Activated T-helper 1 cell treated with anti-CD3 and anti-CD28 coated beads, Interleukin-2, amount 50 U/mL, for 16 hours (primary cell): ENCODE results near the gene MSX2.

Source experiments
- DNase-seq, 2 donors: peaks; one replicate each; pipeline ENCODE4 v3.0.0-alpha.2; 2020; ENCODE audit warnings: low read depth in 1 of 2, low spot score in 1 of 2

Gene MSX2

DNA sequence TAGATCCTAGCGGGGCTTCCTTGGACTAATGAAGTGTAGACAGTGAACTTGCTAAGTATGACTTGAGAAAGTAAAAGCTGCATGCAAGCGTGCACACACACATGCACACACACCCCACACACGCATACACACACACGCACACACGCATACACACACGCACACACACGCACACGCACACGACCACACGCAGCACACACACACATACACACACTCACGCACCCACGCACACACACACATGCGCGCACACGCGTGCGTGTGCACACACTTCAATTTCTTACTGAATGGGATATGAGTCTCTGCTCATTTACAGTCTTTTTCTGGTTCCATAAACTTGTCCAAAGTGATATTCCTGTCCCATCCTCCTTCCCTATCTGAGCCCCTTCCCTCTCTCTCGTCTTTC, 41.2 kb downstream of the MSX2 start:
- DNase-seq = no peak

DNA sequence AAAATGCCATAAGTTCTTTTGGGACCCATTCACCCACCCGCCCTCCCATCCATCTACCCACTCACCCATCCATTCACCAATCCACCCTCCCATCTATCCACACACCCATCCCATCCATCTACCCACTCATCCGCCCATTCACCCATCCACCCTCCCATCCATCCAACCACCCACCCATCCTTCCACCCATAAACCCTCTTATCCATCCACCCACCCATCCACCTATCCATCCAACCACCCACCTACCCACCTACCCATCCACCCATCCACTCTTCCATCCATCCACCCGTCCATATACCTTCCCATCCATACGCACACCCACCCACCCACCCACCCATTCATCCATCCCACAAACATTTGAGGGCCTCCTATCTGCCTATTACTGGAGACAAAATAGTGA, 43.3 kb downstream of the MSX2 start:
- DNase-seq = no peak

DNA sequence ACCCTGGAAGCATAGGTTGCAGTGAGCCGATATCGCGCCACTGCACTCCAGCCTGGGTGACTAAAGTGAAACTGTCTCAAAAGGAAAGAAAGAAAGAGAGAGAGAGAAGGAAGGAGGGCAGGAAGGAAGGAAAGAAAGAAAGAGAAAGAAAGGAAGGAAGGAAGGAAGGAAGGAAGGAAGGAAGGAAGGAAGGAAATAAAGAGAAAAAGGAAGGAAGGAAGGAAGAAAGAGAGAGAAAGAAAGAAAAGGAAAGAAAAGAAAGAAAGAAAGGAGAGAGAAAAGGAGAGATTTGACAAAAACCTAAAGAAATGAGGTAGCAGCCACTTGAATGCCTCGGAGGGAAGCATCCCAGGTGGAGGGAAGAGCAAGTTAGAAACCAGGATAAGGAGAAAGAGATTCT, 44.6 kb downstream of the MSX2 start:
- DNase-seq = no peak

DNA sequence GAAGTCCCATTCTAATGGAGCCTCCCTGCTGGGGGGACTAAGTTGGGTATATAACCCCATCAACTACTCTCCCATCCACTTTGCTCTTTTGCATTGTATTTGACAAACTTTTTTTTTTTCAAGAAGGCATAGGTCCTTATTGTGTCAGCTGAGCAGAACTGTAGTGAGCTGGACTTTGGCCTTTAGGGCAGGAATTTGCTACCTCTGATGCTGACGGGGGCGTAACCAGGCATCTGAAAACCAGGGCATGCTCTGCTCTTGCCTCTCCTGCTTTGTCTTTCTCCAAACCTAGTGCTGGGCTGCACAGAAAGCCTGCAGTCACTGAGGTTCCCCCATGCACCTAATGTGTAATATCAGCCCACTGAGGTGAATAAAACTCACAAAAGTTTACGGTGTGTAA, 49.0 kb downstream of the MSX2 start:
- no peak for DNase-seq

DNA sequence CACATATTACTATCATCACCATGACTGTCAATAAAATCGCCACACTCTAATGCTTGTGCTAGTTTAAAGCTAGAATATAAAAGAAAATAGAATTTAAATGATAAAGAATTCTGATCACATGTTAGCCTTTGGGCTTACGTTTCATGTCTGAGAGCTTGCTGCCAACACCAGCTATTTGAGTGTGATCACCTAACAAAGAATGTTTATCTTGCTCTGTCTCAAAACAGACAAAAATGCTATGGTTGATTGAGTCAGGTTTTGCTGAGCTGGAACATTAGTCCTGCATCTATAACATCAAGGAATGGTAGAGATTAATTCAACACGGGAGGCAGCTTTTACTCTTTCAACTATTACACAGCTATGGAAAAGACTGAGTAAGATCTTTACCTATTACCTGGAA, 50.7 kb downstream of the MSX2 start:
- no peak for DNase-seq

DNA sequence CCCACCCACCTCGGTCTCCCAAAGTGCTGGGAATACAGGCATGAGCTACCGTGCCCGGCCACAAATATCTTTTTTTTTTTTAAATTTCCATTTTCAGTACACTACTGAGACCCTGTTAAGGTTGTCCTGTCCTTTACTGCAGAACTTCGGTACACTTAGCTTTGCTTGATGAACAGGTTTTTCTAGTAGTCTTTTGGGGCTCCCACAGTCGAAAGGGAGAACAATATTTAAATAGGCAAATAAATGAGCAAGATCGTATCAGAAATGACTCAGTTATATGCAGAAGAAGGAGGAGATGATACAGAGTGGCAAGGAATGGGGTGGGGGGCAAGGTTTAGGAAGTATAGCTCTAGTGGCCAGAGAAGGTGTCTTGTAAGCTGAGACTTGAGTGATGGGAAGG, 52.7 kb downstream of the MSX2 start:
- DNase-seq = no peak

DNA sequence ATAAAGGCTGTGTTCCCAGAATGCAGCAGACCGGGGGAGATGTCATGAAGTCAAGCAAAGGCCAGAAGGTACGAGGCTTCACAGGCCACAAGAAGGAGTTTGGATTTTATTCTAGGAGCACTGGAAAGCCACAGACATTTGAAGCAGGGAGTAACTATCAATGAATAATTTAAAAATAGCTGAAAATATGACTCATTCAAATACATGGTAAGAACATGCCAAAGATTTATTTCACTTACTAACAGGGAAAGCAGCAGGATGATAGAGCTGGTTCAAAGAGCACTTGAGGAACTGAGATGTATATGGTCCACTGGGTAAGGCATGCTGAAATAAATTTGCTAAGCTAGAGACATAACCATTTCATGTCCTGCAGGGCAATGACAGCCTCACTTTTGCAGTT, 53.2 kb downstream of the MSX2 start:
- no peak for DNase-seq
